PC-9 (cell line): ENCODE data around the gene TPM2. TPM values are rescaled to one million over a fixed set of nuclear protein-coding genes. Genes with fewer than 3 reads are reported as not detected.

ENCODE experiments used
- BruUV-seq: library from RNA; stranded (reverse); fragments of 400-500 nt; replicated peaks from 2 replicates; lab custom pipeline; 2021; lab: Mats Ljungman, UMichigan
- CTCF ChIA-PET: fragments of 300-600 bp; sonication (Branson Sonifier 250); formaldehyde crosslinking; loops from one replicate; lab custom pipeline; 2022; ENCODE audit warnings: antibody characterized with exemption; lab: Charles Lee
- POLR2A ChIA-PET: fragments of 300-600 bp; sonication (Branson Sonifier 250); formaldehyde crosslinking; loops from one replicate; lab custom pipeline; 2022; ENCODE audit warnings: antibody characterized with exemption; ENCODE audit not compliant: unreplicated experiment; lab: Charles Lee
- DNase-seq, 2 experiments: peaks; one replicate each; pipeline versions ENCODE4 v3.0.0 to v3.0.0-alpha.2; 2015 to 2022; ENCODE audit warnings: mixed read lengths in 1 of 2
- H2AFZ ChIP-seq: fragments of 200-600 bp; sonication (generic); 2 replicates; pipeline ENCODE4 v1.8.1; 2017; ENCODE audit warnings: antibody characterized with exemption
- H3F3A ChIP-seq: fragments of 200-600 bp; sonication (generic); 2 replicates; pipeline ENCODE4 v1.8.1; 2017; ENCODE audit warnings: antibody characterized with exemption, mild to moderate bottlenecking, low read depth; ENCODE audit not compliant: insufficient read depth
- H3K27ac ChIP-seq: fragments of 200-600 bp; sonication (generic); 2 replicates; pipeline ENCODE4 v1.6.1; 2016; ENCODE audit warnings: mixed run types
- H3K27me3 ChIP-seq: fragments of 200-600 bp; sonication (generic); 2 replicates; pipeline ENCODE4 v1.6.1; 2016; ENCODE audit warnings: low read depth, mixed run types; ENCODE audit not compliant: insufficient read depth
- H3K36me3 ChIP-seq: fragments of 200-600 bp; sonication (generic); 2 replicates; pipeline ENCODE4 v1.6.1; 2016; ENCODE audit warnings: low read depth, mixed run types
- H3K4me1 ChIP-seq: fragments of 200-600 bp; sonication (generic); replicated peaks from 2 replicates; pipeline ENCODE4 v1.6.1; 2016; ENCODE audit warnings: mixed run types; ENCODE audit not compliant: insufficient read depth
- H3K4me2 ChIP-seq: fragments of 200-600 bp; sonication (generic); 2 replicates; pipeline ENCODE4 v1.6.1; 2017; ENCODE audit warnings: mixed run types
- H3K4me3 ChIP-seq: fragments of 200-600 bp; sonication (generic); 2 replicates; pipeline ENCODE4 v1.6.1; 2016; ENCODE audit warnings: mixed run types
- H3K79me2 ChIP-seq: fragments of 200-600 bp; sonication (generic); 2 replicates; pipeline ENCODE4 v1.6.1; 2017; ENCODE audit warnings: low read depth, mixed run types
- H3K9me2 ChIP-seq: fragments of 200-600 bp; sonication (generic); 2 replicates; pipeline ENCODE4 v1.8.1; 2017; ENCODE audit warnings: mild to moderate bottlenecking; ENCODE audit not compliant: insufficient read depth
- H3K9me3 ChIP-seq: fragments of 200-600 bp; sonication (generic); 2 replicates; pipeline ENCODE4 v1.8.1; 2016; ENCODE audit warnings: low read depth; ENCODE audit not compliant: insufficient read depth
- H4K20me1 ChIP-seq: fragments of 200-600 bp; sonication (generic); 2 replicates; pipeline ENCODE4 v1.8.1; 2017; ENCODE audit not compliant: insufficient read depth
- CTCF ChIP-seq: fragments of 200-600 bp; sonication (generic); conservative IDR thresholded peaks from 2 replicates; pipeline ENCODE4 v1.6.1; 2017; ENCODE audit warnings: mixed run types, antibody characterized with exemption, mild to moderate bottlenecking, moderate library complexity
- EZH2 ChIP-seq: fragments of 200-600 bp; sonication (generic); IDR thresholded peaks from 2 replicates; pipeline ENCODE4 v1.8.0; 2017; ENCODE audit warnings: antibody characterized with exemption, low read depth
- intact Hi-C: fragments of 100-400 bp; cut with micrococcal nuclease; formaldehyde crosslinking; loops from one replicate; pipeline ENCODE4 v1.10.0; 2022; ENCODE audit not compliant: unreplicated experiment
- total RNA-seq: library from RNA; stranded (reverse); gene quantifications from 2 replicates; pipeline ENCODE4 v1.2.3, GENCODE V29; 2021

Gene TPM2
- total RNA-seq, 1 experiment from 2014 or later = 30.5 TPM

- TF ChIP-seq CTCF = no peak
- TF ChIP-seq EZH2 = no peak
- Histone ChIP-seq H3K27me3 (no peaks in the 10 kb centered on the region), H3K9me2 (no peaks in the 10 kb centered on the region), H3K4me2 (peak overlapping the region; percentile 46), H2AFZ (no peak overlapping the region), H3K36me3 (no peaks in the 10 kb centered on the region), H3K27ac (no peak overlapping the region), H4K20me1 (peaks cover 6% of the 10 kb centered on the region; the same call in 1 of the 2 replicates), H3K4me3 (no peak overlapping the region), H3K4me1 (peaks cover 36% of the 10 kb centered on the region), H3K9me3 (no peaks in the 10 kb centered on the region), H3F3A (peaks cover 21% of the 10 kb centered on the region), H3K79me2 (peaks cover 49% of the 10 kb centered on the region)
- ChIA-PET CTCF (interaction anchor here (0.7 to 1.2 kb wide), 5 partner anchors 14 to 67 kb away, joined by 3 to 5 read pairs (median 4); partner anchors contain the start of gene ARHGEF39), POLR2A (interaction anchor here (0.6 to 1.7 kb wide), 4 partner anchors 16 to 822 kb away, joined by 3 to 24 read pairs (median 4); no protein-coding TSS in a partner anchor)
- intact Hi-C loops = no loop called here
- DNase-seq = peak in 1 of 2 experiments; percentile 53
- no TSS peak for BruUV-seq
Observed at GRCh38 chr9:35728041-35728971, 38.6 kb upstream of the TPM2 start.

GRCh38 chr9:35727676-35728040 is 37.9 kb upstream of the TPM2 start:
- Histone ChIP-seq H3K4me2 (peak overlapping the region; percentile 46), H3F3A (peaks cover 15% of the 10 kb centered on the region), H3K79me2 (peaks cover 49% of the 10 kb centered on the region), H4K20me1 (peaks cover 6% of the 10 kb centered on the region; the same call in 1 of the 2 replicates), H3K27ac (no peak overlapping the region), H3K27me3 (no peaks in the 10 kb centered on the region), H2AFZ (no peak overlapping the region), H3K4me1 (peaks cover 36% of the 10 kb centered on the region), H3K9me2 (no peaks in the 10 kb centered on the region), H3K4me3 (no peak overlapping the region), H3K36me3 (no peaks in the 10 kb centered on the region), H3K9me3 (no peaks in the 10 kb centered on the region)
- BruUV-seq = no TSS peak
- TF ChIP-seq CTCF (no peak), EZH2 (no peak)
- DNase-seq = no peak
- ChIA-PET POLR2A (interaction anchor here (0.6 to 1.7 kb wide), 3 partner anchors 16 to 823 kb away, joined by 3 to 24 read pairs (median 3); no protein-coding TSS in a partner anchor), CTCF (interaction anchor here (0.7 to 1.2 kb wide), 5 partner anchors 14 to 67 kb away, joined by 3 to 5 read pairs (median 4); partner anchors contain the start of gene ARHGEF39)
- intact Hi-C loops = no loop called here

GRCh38 chr9:35726931-35727330 is 37.2 kb upstream of the TPM2 start:
- no peak for DNase-seq
- intact Hi-C loops = no loop called here
- no peak overlapping the region for H2AFZ ChIP-seq
- ChIA-PET CTCF (interaction anchor here (1.2 kb wide), 1 partner anchor 62 kb away, joined by 5 read pairs; the partner anchor contains the start of gene ARHGEF39), POLR2A (no interaction called here)
- no peaks in the 10 kb centered on the region for H3K36me3 ChIP-seq
- H3K9me2 ChIP-seq = no peaks in the 10 kb centered on the region
- H3K4me3 ChIP-seq = no peak overlapping the region
- H3K27me3 ChIP-seq = no peaks in the 10 kb centered on the region
- H3F3A ChIP-seq = peaks cover 11% of the 10 kb centered on the region; the same call in 1 of the 2 replicates
- H3K4me1 ChIP-seq = peaks cover 36% of the 10 kb centered on the region
- no peak for TF ChIP-seq CTCF
- TF ChIP-seq EZH2 = no peak
- H3K4me2 ChIP-seq = no peak overlapping the region
- H3K79me2 ChIP-seq = peaks cover 49% of the 10 kb centered on the region
- no peak overlapping the region for H3K27ac ChIP-seq
- BruUV-seq = no TSS peak
- peaks cover 6% of the 10 kb centered on the region; the same call in 1 of the 2 replicates for H4K20me1 ChIP-seq
- no peaks in the 10 kb centered on the region for H3K9me3 ChIP-seq
